ENCODE measurements around the gene XBP1.

DNA sequence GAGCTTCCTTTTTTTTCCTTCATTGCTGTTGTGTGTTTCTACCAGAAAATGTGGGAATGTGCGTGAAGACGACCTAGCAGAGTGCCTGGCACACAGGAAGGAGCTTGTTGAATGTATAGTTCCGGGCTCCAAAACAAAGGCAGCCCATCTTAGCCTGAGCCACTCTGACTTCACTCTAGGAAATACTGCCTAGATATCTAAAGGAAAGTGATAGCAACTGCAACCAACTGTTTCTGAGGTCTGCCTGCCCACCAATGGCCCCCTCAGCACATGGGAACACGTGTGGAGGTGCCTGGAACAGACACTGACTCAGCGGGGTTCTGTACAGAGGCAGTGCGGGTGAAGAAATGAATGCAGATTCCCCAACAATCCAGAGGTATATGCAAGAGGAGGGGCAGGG lies 14.7 kb upstream of the XBP1 start:
- TF ChIP-seq, protein P1, sequence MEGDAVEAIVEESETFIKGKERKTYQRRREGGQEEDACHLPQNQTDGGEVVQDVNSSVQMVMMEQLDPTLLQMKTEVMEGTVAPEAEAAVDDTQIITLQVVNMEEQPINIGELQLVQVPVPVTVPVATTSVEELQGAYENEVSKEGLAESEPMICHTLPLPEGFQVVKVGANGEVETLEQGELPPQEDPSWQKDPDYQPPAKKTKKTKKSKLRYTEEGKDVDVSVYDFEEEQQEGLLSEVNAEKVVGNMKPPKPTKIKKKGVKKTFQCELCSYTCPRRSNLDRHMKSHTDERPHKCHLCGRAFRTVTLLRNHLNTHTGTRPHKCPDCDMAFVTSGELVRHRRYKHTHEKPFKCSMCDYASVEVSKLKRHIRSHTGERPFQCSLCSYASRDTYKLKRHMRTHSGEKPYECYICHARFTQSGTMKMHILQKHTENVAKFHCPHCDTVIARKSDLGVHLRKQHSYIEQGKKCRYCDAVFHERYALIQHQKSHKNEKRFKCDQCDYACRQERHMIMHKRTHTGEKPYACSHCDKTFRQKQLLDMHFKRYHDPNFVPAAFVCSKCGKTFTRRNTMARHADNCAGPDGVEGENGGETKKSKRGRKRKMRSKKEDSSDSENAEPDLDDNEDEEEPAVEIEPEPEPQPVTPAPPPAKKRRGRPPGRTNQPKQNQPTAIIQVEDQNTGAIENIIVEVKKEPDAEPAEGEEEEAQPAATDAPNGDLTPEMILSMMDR (IDR thresholded peaks at IDR 0.05) = no peak
- no peak for TF ChIP-seq POLR2A (IDR thresholded peaks at IDR 0.05; ENCODE audit: low read depth)
- TF ChIP-seq POLR2AphosphoS5 (IDR thresholded peaks at IDR 0.05) = no peak

Measured in esophagus muscularis mucosa (tissue), 3 donors.